ENCODE measurements around the gene SH2D1B.

SH2D1B gene

DNA sequence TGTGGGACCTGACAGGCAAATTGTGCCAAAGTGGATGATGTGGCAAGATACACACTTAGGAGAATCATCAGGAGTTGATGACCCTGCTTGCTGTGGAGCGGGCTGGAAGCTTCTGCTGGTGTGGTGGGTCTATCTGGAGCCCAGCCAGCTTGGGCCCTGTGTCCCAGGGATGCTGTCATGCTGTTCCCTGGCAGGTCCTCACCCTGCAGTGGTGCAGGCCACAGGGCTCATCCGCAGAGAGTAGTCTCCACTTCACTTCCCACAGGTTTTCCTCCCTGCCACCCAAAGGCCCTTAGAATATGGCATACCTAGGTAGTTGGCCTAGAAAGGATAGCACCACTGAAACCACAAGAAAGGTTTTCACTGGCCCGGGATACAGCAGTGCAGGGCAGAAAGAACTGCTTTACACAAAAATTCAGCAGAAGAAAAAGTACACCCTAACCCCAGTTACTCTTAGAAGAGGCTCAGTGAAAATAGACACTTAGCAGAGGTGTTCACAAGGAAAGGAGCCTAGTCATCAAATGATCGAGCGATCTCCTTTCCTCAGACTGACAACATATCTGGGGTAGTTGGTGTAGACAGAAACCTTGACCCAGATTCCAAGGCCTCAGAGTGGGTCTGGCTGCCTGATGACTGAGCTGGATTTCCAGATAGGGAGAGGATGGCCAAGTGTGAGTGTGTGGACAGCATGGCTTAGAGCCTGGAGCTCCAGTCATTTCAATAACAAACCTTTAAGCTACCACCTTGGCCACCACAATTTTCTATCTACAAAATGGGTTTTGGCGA, 31.7 kb downstream of the SH2D1B start:
- Mint-ChIP-seq H3K4me1 (ENCODE audit: low read depth) (no peaks in the 10 kb centered on the region), H3K36me3 (no peaks in the 10 kb centered on the region)

DNA sequence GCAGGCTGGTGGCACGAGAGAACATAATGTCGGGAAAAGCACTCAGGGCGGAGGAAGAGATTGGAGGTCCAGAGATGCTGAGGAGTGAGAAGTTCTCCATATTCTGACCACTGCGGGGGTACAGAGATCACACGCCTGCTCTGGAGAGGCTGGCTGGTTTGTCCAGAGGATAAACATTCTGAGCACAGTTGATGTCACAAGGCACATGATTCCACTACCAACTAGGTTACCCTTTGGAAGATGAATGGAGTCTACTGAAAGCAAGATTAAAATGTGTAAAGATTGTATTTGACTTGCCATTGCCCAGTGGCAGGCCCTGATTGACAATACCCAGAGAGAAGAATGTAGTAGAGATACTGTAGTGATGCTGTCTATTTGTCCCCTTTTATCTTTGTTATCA, 35.2 kb downstream of the SH2D1B start, which contains the start of gene SPATA46:
Gene SPATA46, minus strand, starts transcription at position 164 of the 400 bp plus-strand sequence. Its CDS starts 64 bp downstream, at position 100.
- H3K4me1 Mint-ChIP-seq (ENCODE audit: low read depth): no peaks in the 10 kb centered on the region
- H3K36me3 Mint-ChIP-seq: no peaks in the 10 kb centered on the region
- H3K4me3 Mint-ChIP-seq: no peak within 1 kb of the TSS
- no peak within 1 kb of the TSS for H3K27ac Mint-ChIP-seq
- H3K27me3 Mint-ChIP-seq: no peaks in the 10 kb centered on the region
- H3K9me3 Mint-ChIP-seq (ENCODE audit: low read depth): no peaks in the 10 kb centered on the region

More for the DNA sequence above, 31.7 kb downstream of the SH2D1B start:
- Mint-ChIP-seq H3K27me3 (no peaks in the 10 kb centered on the region), H3K4me3 (no peak overlapping the region), H3K9me3 (ENCODE audit: low read depth) (no peaks in the 10 kb centered on the region), H3K27ac (no peak overlapping the region)

DNA sequence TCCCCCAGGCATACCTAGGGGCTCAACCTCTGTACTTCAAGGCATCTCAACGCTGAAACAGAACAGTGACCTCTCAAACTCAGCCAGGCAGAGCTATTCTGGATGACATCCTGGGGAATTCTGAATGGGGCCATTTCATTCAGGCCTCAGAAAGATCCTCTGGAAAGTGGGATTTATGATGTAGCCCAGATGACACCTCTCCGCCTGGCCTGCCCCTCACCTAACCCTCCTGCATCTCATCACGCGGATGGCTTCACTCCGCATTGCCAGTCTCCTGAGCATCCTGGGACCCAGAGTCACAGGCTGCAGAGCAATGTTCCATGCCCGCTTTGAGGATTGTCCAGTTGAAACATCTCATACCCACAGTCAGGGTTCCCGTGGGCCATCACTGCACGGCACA, 36.5 kb downstream of the SH2D1B start:
- Mint-ChIP-seq H3K4me1 (ENCODE audit: low read depth) (no peaks in the 10 kb centered on the region), H3K9me3 (ENCODE audit: low read depth) (no peaks in the 10 kb centered on the region), H3K4me3 (no peak overlapping the region), H3K27ac (no peak overlapping the region), H3K36me3 (no peaks in the 10 kb centered on the region), H3K27me3 (no peaks in the 10 kb centered on the region)

DNA sequence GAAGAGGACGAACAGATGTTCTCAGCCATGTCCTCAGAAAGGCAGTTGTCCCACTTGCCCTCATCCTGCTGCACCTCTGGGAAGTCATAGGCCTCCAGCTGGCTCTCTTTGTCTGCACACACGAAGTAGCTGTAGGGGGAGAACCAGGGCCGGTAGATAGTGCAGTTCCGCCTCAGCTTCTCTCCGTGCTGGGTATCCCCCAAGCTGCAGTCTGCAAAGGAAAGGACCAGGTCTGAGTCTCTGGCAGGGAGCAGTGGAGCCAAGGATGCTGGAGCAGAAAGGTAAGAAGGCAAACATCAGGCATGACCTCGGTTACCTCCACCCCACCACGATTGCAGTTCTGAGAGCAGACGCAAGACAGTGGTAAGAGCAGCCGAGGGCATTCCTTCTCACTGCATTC, 37.5 kb downstream of the SH2D1B start:
- no peaks in the 10 kb centered on the region for H3K9me3 Mint-ChIP-seq (ENCODE audit: low read depth)
- no peaks in the 10 kb centered on the region for H3K4me1 Mint-ChIP-seq (ENCODE audit: low read depth)

DNA sequence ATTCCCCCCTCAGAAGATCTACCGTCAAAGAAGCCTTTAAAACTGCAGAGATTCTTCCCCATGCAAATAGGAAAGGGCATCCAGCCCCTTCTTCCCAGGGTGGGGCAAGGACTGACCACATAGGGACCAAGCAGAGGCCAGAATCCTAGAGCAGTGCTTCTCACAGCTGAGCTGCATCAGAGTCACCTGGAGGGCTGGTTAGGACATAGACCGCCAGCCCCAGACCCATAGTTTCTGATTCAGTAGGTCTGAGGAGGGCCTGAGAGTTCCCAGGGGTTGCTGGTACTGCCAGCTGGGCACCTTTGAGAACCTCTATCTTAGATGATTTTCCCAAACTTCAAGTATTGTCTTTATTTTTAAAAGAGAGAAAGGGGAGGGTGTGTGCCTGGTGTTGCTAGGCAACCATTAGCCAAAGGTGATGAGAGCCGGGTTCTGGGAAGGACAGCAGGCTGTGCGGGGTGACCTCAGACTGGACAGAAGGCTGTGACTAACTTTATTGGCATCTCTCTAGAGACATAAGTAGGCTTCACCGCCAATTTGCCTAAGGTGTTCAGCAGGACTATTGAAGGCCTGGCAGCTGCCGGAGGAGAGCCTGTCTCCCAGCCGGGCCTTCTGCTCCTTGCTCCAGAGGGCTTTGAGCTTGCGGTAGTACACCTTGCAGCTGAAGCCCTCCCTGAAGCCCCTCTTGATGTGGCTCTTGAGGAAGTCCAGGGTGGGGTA, 38.2 kb downstream of the SH2D1B start:
- Mint-ChIP-seq H3K27ac (no peak overlapping the region), H3K27me3 (no peaks in the 10 kb centered on the region)

More for the DNA sequence above, 37.5 kb downstream of the SH2D1B start:
- H3K36me3 Mint-ChIP-seq: no peaks in the 10 kb centered on the region
- no peaks in the 10 kb centered on the region for H3K27me3 Mint-ChIP-seq
- H3K4me3 Mint-ChIP-seq: no peak overlapping the region
- no peak overlapping the region for H3K27ac Mint-ChIP-seq

DNA sequence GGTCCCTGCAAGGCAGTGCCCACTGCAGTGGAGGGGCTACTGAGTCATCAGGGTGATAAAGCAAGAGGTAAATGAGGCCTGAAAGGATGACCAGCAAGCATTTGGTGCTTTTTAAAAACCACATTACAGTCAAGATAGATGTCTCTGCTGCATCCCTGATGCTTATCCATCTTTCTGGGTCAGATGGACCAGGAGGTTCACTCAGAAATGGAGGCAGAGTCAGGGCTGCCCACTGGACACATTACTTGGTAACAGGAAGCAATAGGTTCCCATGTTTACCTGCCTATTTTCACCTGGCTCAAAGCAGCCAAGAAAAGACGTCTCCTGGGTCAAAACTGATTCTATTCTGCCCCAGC, 38.9 kb downstream of the SH2D1B start:
- no peak overlapping the region for H3K4me3 Mint-ChIP-seq
- H3K4me1 Mint-ChIP-seq (ENCODE audit: low read depth): no peaks in the 10 kb centered on the region
- no peaks in the 10 kb centered on the region for H3K36me3 Mint-ChIP-seq
- no peaks in the 10 kb centered on the region for H3K9me3 Mint-ChIP-seq (ENCODE audit: low read depth)
- H3K27me3 Mint-ChIP-seq: no peaks in the 10 kb centered on the region
- H3K27ac Mint-ChIP-seq: no peak overlapping the region

More for the DNA sequence above, 38.2 kb downstream of the SH2D1B start:
- no peaks in the 10 kb centered on the region for H3K9me3 Mint-ChIP-seq (ENCODE audit: low read depth)
- H3K36me3 Mint-ChIP-seq: no peaks in the 10 kb centered on the region
- no peak overlapping the region for H3K4me3 Mint-ChIP-seq
- no peaks in the 10 kb centered on the region for H3K4me1 Mint-ChIP-seq (ENCODE audit: low read depth)

DNA sequence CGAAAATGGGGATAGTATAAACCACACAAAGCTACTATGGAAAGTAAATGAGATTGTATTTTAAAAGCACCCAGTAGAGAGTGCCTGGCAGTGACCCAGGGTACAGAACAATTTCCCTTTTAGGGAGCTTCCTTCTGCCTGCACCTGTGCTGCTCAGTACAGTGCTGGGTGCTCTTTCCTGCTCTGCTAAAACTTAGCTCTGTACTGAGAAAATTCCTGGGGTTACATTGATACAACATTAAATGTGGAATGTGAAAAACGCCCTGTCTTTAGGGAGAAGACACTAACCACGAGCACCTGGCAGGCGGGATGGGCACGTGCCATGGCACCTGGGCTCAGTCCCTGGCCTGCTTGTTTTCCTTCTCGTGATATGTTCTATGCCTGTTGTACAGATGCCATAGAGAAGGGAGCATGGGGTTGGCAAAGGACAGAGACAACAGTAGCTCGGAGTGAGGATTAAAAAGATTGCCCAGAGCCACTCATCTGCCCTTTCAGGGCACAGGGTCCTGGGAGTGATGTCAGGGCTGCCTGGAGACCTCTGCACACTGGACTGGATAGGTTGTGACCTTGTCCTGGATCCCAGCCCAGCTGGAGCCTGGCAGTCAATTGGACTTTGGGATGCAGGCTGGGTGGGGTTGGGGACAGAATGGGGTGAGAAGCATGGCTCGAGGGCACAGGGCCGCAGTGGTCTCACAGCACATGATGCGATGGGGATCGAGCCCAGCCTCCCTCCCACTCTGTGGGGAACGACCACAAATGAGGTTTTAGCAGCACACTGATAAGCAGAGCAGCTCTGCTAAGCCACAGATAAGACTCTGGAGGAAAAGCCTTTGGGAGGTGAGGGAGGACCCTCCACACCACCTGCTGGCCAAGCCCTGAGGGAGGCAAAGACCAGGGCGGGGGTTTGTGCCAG, 39.5 kb downstream of the SH2D1B start:
- H3K4me3 Mint-ChIP-seq: no peak overlapping the region
- H3K4me1 Mint-ChIP-seq (ENCODE audit: low read depth): no peaks in the 10 kb centered on the region
- no peak overlapping the region for H3K27ac Mint-ChIP-seq
- H3K27me3 Mint-ChIP-seq: no peaks in the 10 kb centered on the region
- no peaks in the 10 kb centered on the region for H3K36me3 Mint-ChIP-seq
- no peaks in the 10 kb centered on the region for H3K9me3 Mint-ChIP-seq (ENCODE audit: low read depth)

DNA sequence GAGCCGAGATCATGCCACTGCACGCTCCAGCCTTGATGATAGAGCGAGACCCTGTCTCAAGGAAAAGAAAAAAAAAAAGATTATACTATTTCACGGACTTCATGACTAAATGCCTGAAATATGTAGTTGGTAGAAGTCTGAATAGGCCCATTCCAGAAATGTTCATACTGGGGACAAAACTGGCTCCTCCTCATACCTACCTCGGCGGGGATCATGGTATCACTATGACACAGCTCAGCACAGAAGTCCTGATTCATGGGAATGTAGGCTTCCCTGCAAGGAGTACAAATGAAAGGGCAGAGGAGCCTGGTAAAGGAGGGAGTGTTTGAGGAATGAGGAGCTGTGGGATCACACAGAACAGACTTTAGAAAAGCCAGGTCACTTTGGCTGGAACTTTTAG, 40.3 kb downstream of the SH2D1B start:
- Mint-ChIP-seq H3K4me3 (no peak overlapping the region), H3K27me3 (no peaks in the 10 kb centered on the region), H3K4me1 (ENCODE audit: low read depth) (no peaks in the 10 kb centered on the region), H3K27ac (no peak overlapping the region), H3K9me3 (ENCODE audit: low read depth) (no peaks in the 10 kb centered on the region), H3K36me3 (no peaks in the 10 kb centered on the region)

DNA sequence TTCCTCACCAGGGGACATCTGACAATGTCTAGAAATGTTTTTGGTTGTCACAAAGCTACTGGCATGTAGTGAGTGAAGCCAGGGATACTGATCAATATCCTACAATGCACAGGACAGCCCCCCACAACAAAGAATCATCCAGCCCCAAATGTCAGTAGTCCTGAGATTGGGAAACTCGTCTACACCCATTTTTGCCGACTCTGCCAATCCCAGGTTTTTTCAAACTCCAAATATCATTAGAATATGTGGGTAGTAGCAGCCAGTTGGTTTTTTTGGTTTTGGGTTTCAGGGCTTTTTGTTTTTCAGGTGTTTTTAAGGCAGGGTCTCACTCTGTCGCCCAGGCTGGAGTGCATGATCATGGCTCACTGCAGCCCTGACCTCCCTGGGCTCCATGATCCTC, 41.2 kb downstream of the SH2D1B start:
- Mint-ChIP-seq H3K4me3 (no peak overlapping the region), H3K9me3 (ENCODE audit: low read depth) (no peaks in the 10 kb centered on the region), H3K27me3 (no peaks in the 10 kb centered on the region), H3K4me1 (ENCODE audit: low read depth) (no peaks in the 10 kb centered on the region), H3K27ac (no peak overlapping the region), H3K36me3 (no peaks in the 10 kb centered on the region)

DNA sequence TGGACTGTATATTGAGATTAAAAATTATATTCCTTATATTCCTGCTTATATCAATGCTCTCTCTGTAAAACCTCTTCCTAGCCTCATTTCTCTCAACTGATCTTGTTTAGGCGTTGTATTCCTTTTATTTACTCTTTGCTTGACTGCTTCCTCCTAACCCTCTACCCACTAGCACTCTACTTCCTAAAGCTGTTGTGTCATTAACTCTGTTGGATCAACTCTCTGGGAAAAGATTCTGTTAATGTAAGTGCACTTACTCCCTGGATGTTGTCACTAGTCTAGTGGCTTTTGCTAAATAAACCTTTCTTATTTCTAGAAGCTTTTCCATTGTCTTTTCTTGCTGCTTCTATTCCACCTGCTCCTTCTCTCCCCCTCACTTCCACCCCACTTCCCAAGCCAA, 41.8 kb downstream of the SH2D1B start:
- Mint-ChIP-seq H3K27ac (no peak overlapping the region), H3K4me1 (ENCODE audit: low read depth) (no peaks in the 10 kb centered on the region), H3K36me3 (no peaks in the 10 kb centered on the region), H3K9me3 (ENCODE audit: low read depth) (no peaks in the 10 kb centered on the region), H3K4me3 (no peak overlapping the region), H3K27me3 (no peaks in the 10 kb centered on the region)

DNA sequence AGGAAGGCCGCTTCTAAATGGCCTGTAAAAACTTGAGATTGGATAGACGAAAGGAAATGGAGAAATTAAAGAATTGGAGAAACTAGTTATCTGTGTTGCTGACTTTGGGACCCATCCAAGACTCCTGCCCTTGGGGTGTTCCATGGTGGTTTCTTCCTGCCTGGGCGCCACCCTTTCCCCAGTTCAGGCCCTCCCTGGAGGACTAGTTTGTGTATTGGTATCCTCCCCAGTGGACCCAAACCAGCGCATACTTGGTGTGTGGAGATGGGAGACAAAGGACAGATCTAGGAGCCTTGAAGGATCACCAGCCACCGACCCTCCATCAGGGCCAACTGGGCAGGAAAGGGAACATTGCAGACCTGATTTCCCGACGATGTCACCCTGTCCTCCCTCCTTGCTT, 42.4 kb downstream of the SH2D1B start:
- no peaks in the 10 kb centered on the region for H3K9me3 Mint-ChIP-seq (ENCODE audit: low read depth)
- H3K4me3 Mint-ChIP-seq: no peak overlapping the region
- H3K27ac Mint-ChIP-seq: no peak overlapping the region
- no peaks in the 10 kb centered on the region for H3K27me3 Mint-ChIP-seq
- H3K4me1 Mint-ChIP-seq (ENCODE audit: low read depth): no peaks in the 10 kb centered on the region
- no peaks in the 10 kb centered on the region for H3K36me3 Mint-ChIP-seq

DNA sequence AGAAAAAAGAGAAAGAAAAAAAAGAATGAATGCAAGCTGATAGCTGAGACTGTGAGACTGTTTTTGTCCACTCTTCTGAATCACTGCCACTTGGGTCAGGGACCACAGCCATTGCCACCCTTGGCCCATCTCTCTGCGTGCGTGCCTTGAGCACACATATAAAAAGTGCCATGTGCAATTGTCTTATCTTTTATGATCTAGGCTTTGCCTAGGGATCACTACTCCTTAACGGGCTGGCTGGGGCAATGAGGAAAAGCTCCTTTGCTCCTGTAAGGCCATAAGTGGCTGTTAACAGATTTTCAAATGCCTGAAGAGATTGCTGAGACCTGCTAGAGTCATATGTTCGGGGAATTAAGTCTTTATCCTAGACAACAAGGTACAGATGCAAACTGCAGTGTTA, 43.5 kb downstream of the SH2D1B start:
- H3K4me1 Mint-ChIP-seq (ENCODE audit: low read depth): no peaks in the 10 kb centered on the region
- no peaks in the 10 kb centered on the region for H3K36me3 Mint-ChIP-seq
- H3K27ac Mint-ChIP-seq: no peak overlapping the region
- H3K9me3 Mint-ChIP-seq (ENCODE audit: low read depth): no peaks in the 10 kb centered on the region
- H3K4me3 Mint-ChIP-seq: no peak overlapping the region
- no peaks in the 10 kb centered on the region for H3K27me3 Mint-ChIP-seq

DNA sequence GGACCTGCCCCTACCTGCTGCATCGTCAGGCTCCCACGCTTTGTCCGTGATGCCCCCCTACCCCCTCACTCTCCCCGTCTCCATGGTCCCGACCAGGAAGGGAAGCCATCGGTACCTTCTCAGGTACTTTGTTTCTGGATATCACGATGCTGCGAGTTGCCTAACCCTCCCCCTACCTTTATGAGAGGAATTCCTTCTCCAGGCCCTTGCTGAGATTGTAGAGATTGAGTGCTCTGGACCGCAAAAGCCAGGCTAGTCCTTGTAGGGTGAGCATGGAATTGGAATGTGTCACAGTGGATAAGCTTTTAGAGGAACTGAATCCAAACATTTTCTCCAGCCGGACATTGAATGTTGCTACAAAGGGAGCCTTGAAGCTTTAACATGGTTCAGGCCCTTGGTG, 44.2 kb downstream of the SH2D1B start:
- Mint-ChIP-seq H3K4me1 (ENCODE audit: low read depth) (no peaks in the 10 kb centered on the region), H3K36me3 (no peaks in the 10 kb centered on the region), H3K27ac (no peak overlapping the region), H3K4me3 (no peak overlapping the region), H3K27me3 (no peaks in the 10 kb centered on the region), H3K9me3 (ENCODE audit: low read depth) (no peaks in the 10 kb centered on the region)

DNA sequence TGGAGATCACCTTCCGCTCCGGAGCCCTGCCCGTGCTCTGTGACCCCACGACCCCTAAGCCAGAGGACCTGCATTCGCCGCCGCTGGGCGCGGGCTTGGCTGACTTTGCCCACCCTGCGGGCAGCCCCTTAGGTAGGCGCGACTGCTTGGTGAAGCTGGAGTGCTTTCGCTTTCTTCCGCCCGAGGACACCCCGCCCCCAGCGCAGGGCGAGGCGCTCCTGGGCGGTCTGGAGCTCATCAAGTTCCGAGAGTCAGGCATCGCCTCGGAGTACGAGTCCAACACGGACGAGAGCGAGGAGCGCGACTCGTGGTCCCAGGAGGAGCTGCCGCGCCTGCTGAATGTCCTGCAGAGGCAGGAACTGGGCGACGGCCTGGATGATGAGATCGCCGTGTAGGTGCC, 44.9 kb downstream of the SH2D1B start:
- Mint-ChIP-seq H3K27ac (no peak overlapping the region), H3K4me3 (no peak overlapping the region), H3K9me3 (ENCODE audit: low read depth) (no peaks in the 10 kb centered on the region), H3K4me1 (ENCODE audit: low read depth) (no peaks in the 10 kb centered on the region), H3K27me3 (no peaks in the 10 kb centered on the region), H3K36me3 (no peaks in the 10 kb centered on the region)

DNA sequence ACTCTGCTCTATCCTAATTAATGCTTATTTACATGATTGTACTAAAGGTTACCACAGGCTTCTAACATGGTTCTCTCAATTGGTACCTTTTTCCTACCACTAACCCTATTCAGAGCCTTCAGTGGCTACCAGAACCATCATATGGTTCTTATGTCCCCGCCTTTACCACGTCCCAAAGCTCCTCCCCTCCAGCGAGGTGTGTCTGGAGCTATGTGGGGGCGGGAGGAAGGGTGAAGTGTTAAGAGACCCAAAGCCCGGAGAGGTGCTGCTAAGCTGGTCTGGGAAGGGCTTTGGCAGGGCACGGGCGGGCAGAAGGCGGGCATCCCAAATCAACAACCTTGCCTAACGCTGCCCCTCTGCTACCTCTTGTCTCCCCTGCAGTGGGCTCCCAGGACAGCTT, 45.3 kb downstream of the SH2D1B start:
- Mint-ChIP-seq H3K36me3 (no peaks in the 10 kb centered on the region), H3K27ac (no peak overlapping the region), H3K4me3 (no peak overlapping the region), H3K4me1 (ENCODE audit: low read depth) (no peaks in the 10 kb centered on the region), H3K9me3 (ENCODE audit: low read depth) (no peaks in the 10 kb centered on the region), H3K27me3 (no peaks in the 10 kb centered on the region)

Measured in activated naive CD8-positive, alpha-beta T cell (primary cell).